HCT116 (cell line): ENCODE results near the gene TOMM40L.

ENCODE experiments used
- CEBPB ChIP-seq: IDR thresholded peaks from 2 replicates; pipeline ENCODE4 v1.6.1; 2012; ENCODE audit warnings: low read depth
- CTCF ChIP-seq, 3 experiments: fragments of 200-600 bp in 1 of 3; sonication (generic) in 1 of 3; IDR thresholded peaks in 2 of 3; conservative IDR thresholded peaks in 1 of 3; 2 replicates each; pipeline ENCODE4 v1.5.1; 2012 to 2017; ENCODE audit warnings: low read depth in 2 of 3, low read length in 2 of 3, antibody characterized with exemption in 1 of 3, borderline replicate concordance in 1 of 3, control low read depth in 1 of 3, mild to moderate bottlenecking in 1 of 3, mixed read lengths in 1 of 3, mixed run types in 1 of 3, moderate library complexity in 1 of 3; ENCODE audit not compliant: insufficient read depth in 1 of 3
- ZBTB33 ChIP-seq: IDR thresholded peaks from 2 replicates; pipeline ENCODE4 v1.6.1; 2011; ENCODE audit warnings: mild to moderate bottlenecking, low read length, moderate library complexity; ENCODE audit not compliant: insufficient replicate concordance; ENCODE audit errors: extremely low read depth

GRCh38 chr1:161259765-161260164, 33.9 kb downstream of the TOMM40L start:
- TF ChIP-seq CTCF (IDR thresholded peaks at IDR 0.05 in 2 of 3, conservative IDR thresholded peaks at IDR 0.05 in 1 of 3; ENCODE audit: borderline replicate concordance in 1 of 3, insufficient read depth in 1 of 3, low read depth in 2 of 3, low read length in 2 of 3) (no peak), ZBTB33 (no peak), CEBPB (no peak)
